GM18505 (cell line): ENCODE measurements around the gene PCSK2.

ENCODE experiments used
- ATAC-seq: cut with Tn5 transposase; IDR thresholded peaks from one replicate; pipeline ENCODE4 v1.9.1; 2021; ENCODE audit not compliant: unreplicated experiment
- POLR2A ChIP-seq: IDR thresholded peaks from 4 replicates; pipeline ENCODE4 v1.6.1; 2011; ENCODE audit warnings: borderline replicate concordance; ENCODE audit not compliant: insufficient read depth, insufficient read length; ENCODE audit errors: extremely low read depth

PCSK2 gene

DNA sequence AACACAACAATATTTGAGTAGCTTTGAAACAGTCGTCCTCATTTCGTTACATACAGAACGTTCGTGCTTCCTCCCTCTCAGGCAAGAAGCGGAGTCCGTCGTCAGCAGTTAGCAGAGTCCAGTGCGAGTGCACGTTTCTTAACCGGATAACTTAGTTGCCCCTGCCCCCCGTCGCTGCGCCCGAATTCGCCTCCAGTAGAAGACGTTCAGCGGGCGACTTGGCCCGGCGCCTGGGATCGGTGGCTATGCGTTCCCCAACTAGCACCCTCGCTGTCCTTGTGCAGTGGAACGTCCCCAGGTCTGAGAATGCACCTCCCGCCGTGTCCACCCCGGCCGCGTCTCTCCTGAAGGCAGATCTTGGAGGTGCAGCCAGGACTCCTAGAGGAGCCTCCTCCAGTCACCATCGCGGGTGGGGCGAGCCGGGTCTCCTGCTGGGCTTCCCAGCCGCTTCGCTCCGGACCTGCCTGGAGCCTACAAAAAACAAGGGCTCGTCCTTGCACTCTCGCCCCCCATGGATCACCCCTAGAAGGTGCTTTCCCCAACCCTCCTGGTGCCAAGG is 910 bp upstream of the PCSK2 start:
- no peak for TF ChIP-seq POLR2A
- ATAC-seq, result no peak

DNA sequence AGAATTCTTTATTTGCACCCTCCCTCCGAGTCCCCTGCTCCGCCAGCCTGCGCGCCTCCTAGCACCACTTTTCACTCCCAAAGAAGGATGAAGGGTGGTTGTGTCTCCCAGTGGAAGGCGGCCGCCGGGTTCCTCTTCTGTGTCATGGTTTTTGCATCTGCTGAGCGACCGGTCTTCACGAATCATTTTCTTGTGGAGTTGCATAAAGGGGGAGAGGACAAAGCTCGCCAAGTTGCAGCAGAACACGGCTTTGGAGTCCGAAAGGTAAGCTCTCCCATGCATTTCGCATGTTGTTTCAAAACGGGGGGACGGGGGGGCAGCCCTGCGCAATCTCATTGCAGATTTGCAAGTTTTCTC is 357 bp downstream of the PCSK2 start:
- no peak for TF ChIP-seq POLR2A
- no peak for ATAC-seq

DNA sequence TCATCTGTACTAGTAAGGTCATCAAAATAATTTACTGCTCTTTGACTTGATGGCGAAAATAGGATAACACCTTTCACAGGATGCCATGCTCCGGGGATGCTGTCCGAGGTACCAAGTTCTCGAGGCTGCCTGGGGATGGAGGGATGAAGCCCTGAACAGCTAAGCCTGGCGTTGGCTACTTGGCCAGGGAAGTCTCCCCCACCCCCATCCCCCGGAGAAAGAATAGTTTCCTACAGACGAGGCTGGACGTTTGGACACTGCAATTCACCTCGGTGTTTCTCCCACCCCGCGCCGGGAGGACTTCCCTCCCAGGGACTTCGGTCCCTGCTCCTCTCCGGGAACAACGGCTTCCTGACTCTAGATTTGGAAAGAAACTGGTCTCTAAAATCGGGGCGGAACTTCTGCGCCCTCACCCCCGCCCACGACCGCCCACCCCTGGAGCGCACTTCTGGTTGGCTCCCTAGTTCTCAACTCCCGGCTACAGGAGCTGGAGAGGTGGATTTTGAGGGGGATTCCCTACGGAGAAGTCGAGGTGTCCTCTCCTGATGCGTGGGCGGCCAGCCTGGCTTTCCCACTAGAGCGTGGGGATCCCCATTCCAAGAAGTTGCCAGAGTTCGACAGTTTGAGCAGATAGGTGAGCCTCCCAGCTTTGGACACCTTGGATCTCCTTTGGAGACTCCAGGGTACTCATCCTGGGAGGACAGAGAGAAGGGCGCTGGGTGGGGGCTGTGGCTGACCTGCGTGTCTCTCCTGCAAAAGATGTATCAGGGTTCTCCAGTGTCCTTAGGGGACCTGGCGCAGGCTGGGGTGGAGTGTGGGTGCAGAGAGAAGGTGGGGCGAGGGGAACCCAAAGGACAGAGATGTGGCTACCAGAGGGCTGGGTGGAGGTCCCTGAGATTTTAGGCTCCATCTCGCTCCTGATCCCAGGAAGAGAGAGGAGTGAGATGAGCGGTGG is 1.1 kb downstream of the PCSK2 start:
- ATAC-seq, result no peak
- TF ChIP-seq POLR2A, result no peak

DNA sequence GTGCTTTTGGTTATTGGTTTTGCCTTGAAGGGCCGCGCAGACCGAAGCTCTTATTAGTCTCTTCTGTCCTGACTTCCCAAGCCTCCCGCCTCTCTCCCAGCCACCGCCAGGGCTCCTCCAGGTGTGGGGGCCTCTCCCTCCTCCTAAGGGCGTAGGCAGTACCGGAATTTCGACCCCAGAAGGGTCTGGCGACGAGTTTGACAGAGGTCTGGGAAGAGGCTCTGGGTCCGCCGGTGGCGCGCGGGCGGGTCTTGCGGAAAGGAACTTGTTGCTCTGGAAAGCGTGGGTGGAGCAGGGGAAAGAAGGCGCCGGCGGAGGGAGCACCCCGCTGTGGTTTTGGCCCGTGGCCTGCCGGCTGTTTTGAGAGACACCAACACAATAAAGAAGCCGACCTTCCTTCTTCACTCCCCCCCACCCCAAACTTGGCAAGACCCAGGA is 1.8 kb downstream of the PCSK2 start:
- no peak for TF ChIP-seq POLR2A
- no peak for ATAC-seq

DNA sequence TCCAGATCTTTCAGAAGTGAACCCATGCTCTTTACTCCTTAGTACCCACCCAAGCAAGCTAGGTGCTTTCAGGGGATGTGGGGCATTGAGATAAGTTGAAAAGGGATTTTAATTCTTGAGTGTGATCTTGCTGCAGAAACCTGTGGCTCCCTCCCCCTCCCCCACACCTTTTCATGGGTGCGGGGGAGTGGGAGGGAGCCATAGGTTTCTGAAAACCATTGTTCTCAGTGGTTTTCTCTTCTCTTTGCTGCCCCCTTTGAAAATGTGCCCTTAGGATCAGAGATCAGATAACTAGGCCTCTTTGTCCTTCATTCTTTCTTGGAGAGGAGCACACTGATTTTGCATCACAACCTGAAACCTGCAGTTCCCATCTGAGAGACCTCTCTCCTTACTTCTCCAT is 2.4 kb downstream of the PCSK2 start:
- ATAC-seq, result no peak
- TF ChIP-seq POLR2A, result no peak

DNA sequence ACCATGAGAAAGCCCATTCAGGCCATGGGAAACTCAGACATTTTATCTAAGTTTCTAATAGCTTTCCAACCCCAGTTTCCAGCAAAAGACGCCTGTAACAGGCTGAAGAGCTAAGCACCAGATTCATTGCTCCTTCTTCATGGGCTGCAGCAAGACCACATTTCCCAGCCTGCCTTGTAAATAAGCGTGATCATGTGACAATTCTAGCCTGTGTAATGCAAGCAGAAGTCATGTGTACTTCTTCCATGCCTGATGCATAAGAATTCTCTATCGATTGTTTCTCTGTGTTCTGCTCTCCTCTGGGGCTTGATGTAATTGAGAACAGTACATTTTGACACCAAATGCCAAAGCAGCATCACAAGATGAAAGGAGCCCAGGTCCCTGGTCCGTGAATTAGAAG is 6.8 kb downstream of the PCSK2 start:
- ATAC-seq, result no peak
- no peak for TF ChIP-seq POLR2A

DNA sequence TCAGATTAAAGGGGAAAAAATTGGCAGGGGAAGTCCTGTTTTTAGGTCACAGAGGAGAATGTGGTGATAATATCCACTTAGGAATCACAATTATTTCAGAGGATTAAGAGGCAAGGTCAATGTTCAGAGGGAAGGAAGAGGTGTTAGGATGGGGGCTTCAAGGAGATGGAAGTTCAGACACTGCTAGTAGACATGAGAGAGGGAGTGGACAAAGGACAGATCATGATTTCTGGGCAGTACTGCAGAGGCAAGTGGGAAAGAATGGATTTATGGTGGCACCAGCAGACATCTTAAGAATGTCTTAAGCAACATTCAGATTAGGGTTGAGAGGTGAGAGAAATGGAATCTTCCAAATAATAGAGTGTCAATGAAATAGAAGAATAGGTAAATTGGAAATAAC is 9.9 kb downstream of the PCSK2 start:
- TF ChIP-seq POLR2A, result no peak
- no peak for ATAC-seq

DNA sequence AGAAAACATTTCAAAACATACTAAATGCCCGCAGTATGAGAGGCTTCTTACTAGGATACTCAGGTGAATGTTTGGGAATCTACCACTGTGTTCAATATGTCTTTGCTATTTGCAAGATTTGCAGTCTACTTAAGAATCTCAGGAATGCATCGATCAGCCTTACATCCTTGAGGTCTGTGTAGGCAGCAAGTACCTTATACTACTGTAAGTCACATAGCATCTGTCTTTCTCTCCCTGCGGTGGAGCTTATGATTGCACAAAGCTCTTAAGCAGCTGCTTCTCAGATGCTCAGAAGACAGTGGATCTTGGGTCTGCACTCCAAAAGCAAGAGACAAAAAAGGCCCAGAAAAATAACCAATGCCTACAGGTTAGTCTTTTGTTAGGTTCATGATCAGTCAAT is 21.4 kb downstream of the PCSK2 start:
- ATAC-seq, result no peak
- no peak for TF ChIP-seq POLR2A

DNA sequence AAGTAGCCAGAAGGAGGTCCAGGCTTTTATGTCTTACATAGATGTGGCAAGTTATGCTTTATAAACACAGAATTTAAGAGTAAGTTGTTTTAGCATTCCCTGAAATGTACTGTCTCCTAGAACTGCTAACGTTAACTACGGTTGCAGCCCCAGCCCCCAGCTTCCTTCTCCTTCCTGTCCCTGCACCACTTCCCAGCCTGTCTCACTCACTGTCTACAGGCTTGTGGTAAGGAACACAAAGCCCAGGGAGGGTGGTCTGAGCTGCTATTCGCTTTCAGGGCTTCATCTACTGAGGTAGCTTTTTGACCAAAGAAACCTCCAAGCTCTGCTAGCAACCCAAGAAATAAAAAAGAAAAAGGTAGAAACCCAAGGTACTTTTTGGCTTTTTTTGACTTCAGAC is 35.9 kb downstream of the PCSK2 start:
- no peak for ATAC-seq
- no peak for TF ChIP-seq POLR2A

DNA sequence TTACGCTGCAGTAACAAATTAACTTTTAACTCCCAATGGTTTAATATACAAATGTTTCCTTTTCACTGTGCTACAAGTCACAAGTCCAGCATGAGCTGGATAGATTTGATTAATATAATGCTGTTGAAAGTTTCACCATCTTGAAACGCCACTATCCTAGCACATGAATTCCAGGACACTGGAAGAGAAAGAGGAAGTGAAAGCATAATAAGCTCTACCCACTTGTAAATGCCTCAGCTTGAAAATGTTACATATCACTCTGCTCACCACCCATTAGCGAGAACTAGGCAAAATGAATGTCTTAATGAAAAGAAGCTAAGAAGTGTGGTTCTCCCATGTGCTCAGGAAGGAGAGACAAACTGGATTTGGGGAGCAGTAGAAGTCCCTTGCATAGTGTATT is 46.9 kb downstream of the PCSK2 start:
- no peak for TF ChIP-seq POLR2A
- ATAC-seq, result no peak

DNA sequence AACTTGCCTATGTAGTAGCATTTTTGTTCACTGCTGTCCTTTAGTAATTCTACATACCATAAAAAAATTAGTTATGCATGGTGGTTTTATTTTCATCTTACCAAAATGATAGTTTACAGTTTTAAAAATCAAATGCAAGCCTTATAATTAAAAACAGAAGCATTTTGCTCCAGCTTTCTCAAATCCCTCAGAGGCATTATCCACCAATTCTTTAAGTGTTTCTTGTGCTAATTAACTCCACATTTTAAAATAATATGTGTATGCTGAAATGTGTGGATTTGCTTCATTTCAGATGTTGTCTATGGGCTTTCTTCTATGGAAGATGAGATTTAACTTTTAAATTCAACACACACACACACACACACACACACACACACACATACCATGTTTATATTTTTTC is 49.3 kb downstream of the PCSK2 start:
- TF ChIP-seq POLR2A, result no peak
- ATAC-seq, result no peak

DNA sequence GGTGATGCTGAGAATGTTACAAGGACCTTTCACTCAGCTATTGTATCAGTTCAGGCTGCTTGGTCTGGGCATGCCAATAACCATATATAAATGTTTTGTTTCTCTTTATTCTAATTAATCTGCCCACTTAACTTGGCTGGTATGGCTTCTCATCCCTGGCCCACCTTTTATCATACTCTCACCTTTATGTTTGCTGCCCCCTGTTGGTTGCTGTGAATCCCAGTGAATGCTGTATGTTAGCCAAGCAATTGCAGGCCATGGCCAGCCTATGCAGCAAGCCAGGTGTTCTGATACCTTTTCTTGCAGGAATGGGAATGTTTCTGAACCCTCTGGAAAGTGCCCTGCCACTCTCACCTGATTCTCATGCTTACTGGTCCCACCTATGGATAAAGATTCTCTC is 54.6 kb downstream of the PCSK2 start:
- no peak for ATAC-seq
- no peak for TF ChIP-seq POLR2A

DNA sequence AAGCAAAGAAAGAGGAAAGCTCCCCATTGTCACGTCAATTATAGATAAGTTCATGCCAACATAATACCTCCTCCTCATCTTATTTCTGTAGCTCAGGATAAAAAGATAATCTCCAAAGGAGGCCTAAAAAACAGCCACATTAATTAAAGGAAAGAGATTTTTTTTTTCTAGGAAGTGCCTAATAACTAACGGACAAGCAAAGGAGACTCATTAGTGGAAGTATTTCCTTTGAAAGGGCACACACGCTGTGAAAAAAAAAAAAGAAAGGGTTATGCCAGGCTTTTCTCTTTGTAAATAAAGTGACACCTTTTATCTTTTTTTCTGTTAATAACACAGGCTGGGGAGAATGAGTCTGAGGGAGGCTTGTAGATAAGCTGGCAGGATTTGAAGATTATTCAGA is 55.7 kb downstream of the PCSK2 start:
- TF ChIP-seq POLR2A, result no peak
- ATAC-seq, result no peak

DNA sequence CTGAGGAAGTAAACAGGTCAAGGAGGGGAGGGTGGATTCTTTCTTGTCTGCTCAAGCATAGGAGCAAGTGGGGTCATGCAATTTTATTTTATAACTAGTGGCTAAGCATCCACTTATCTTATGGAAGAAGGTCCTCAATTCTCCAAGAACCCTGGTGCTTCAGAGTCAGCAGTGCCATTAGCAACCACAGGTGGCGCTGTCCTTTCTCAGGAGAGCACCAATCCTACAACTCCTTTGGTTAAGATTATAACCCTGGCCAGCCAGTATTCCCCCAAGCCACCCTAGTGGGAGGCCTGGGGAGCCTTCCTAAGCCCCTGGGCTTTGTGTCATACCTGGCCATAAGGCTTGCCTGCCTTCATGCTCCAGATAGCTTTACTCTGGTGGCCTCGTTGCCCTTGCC is 60.7 kb downstream of the PCSK2 start:
- no peak for TF ChIP-seq POLR2A
- no peak for ATAC-seq

DNA sequence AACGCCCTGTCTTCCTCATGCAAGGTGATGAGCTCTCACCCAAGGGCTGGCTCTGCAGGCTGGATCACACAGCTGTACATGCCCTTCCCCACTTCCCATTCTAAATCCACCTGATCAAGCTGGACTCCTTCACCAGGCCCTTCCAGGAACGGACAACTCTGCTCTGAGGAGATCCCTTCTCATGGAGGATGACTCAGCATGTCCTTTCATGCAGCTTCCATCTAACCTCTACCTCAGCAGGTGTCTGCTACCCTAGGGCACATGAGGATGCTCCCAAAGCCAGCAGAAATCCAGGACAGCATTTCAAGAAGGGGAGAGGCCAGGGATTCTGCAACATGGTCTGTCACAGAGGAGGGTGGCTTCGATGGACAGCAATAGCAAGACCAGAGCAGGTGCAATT is 61.2 kb downstream of the PCSK2 start:
- ATAC-seq, result no peak

DNA sequence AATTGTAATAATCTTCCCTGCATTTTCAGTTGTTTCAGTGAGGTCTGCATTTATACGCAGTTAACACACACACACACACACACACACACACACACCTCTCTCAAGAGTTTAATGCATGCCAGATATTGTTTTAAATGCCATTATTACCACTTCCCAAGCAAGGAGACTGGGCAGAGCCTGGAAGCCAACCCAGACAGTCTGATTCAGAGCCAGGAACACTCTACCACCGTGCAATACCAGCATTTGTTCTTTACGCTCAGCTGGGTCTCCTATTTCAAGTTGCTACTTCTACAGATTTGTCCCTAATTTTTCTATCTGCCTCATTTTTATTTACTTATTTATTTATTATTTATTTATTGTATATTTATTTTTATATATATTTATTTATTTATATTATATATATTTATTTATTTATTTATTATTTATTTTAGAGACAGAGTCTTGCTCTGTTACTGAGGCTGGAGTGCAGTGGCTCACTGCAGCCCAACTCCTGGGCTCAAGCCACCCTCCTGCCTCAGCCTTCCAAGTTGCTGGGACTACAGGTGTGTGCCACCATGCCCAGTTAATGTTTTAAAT is 68.4 kb downstream of the PCSK2 start:
- ATAC-seq, result no peak
- TF ChIP-seq POLR2A, result no peak

More for the DNA sequence above, 61.2 kb downstream of the PCSK2 start:
- TF ChIP-seq POLR2A, result no peak
